Prostate gland (tissue), 2 donors: ENCODE data around the gene MAP9. TPM values are rescaled to one million over a fixed set of nuclear protein-coding genes. Genes with fewer than 3 reads are reported as not detected.

Experiments
- DNase-seq: peaks from one replicate; pipeline ENCODE4 v3.0.0-alpha.2; 2019; ENCODE audit warnings: low spot score
- H3K27ac ChIP-seq, 2 donors: fragments of 200-600 bp; sonication (generic); 2 replicates each; pipeline ENCODE4 v1.5.1; 2017 to 2019
- H3K27me3 ChIP-seq: fragments of 200-600 bp; sonication (generic); replicated peaks from 2 replicates; pipeline ENCODE4 v1.5.1; 2019; ENCODE audit not compliant: insufficient read depth
- H3K36me3 ChIP-seq, 2 donors: fragments of 200-600 bp; sonication (generic); 1 replicate in 1 of 2; 2 replicates in 1 of 2; pipeline versions ENCODE4 v1.5.1 to v1.8.1; 2017 to 2019
- H3K4me1 ChIP-seq: fragments of 200-600 bp; sonication (generic); replicated peaks from 2 replicates; pipeline ENCODE4 v1.5.1; 2019
- H3K4me3 ChIP-seq, 2 donors: fragments of 200-600 bp; sonication (generic); 2 replicates each; pipeline ENCODE4 v1.5.1; 2017 to 2019
- H3K9me3 ChIP-seq: fragments of 200-600 bp; sonication (generic); 2 replicates; pipeline ENCODE4 v1.5.1; 2017
- POLR2A ChIP-seq: fragments of 450-650 bp; IDR thresholded peaks from one replicate; pipeline ENCODE4 v1.6.1; 2016; ENCODE audit warnings: antibody characterized with exemption, mild to moderate bottlenecking
- POLR2AphosphoS5 ChIP-seq: sonication (generic); formaldehyde crosslinking; IDR thresholded peaks from one replicate; pipeline ENCODE4 v1.6.1; 2017; ENCODE audit warnings: antibody characterized with exemption
- WGBS: methylation state at CpG from one replicate; pipeline ENCODE4 v1.1.5; 2018; 5-methylcytosine and 5-hydroxymethylcytosine counted together
- intact Hi-C: fragments of 100-400 bp; cut with DNase I; formaldehyde crosslinking; loops from one replicate; pipeline ENCODE4 v1.14.2; 2022
- total RNA-seq, 2 donors: library from RNA; depleted of rRNA; stranded (reverse); fragments of >200 nt; gene quantifications; one replicate each; pipeline ENCODE4 v1.1.0, GENCODE V29; 2016
- TF ChIP-seq, protein P1 (sequence below), 4 experiments: fragments of 200-600 bp in 2 of 4; fragments of 450-650 bp in 2 of 4; sonication (generic) in 2 of 4; IDR thresholded peaks; 1 replicate in 3 of 4; 2 replicates in 1 of 4; pipeline ENCODE4 v1.5.1; 2016 to 2019; ENCODE audit warnings: antibody characterized with exemption in 4 of 4, mild to moderate bottlenecking in 2 of 4, moderate library complexity in 2 of 4

Gene MAP9
- total RNA-seq, 2 donors from 2014 or later: 15.8 to 17.9 TPM

DNA sequence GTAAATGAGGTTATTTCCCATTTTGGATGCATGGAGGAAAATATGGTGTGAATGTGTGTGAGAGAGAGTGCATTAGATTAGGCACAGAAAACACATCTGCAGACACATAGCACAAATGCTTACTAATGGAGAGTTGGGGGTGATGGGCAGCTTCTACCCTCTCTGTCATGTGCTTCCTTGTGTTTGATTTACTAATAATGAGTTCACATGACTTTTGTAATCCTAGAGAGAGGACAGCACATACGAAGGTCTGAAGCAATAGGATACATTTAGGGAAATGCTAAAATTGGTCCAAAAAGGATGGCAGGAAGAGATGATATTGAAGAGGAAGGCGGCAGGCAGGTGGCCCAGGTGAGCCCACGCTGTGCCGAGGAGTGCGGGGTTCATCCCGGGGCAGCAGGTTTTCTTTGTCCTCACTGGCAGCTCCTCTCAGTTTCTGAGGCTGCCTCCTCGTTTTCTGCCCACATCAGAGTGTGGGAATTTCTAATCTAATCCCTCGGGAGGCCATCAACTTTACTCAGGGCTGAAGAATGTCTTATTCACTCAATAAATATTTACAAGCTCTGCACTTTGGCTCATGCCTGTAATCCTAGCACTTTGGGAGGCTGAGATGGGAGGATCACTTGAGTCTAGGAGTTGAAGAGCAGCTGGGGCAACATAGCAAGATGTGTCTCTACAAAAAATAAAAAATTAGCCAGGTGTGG is 15.9 kb upstream of the MAP9 start:
- 56% methylated on average over 8 of the region's 8 CpGs for WGBS
- H3K4me1 ChIP-seq: no peaks in the 10 kb centered on the region
- H3K4me3 ChIP-seq: no peak overlapping the region
- H3K27me3 ChIP-seq: no peaks in the 10 kb centered on the region
- H3K9me3 ChIP-seq: no peaks in the 10 kb centered on the region
- intact Hi-C loops: no loop called here
- DNase-seq: no peak
- no peaks in the 10 kb centered on the region for H3K36me3 ChIP-seq
- no peak overlapping the region for H3K27ac ChIP-seq
- no peak for TF ChIP-seq POLR2AphosphoS5
- TF ChIP-seq POLR2A: no peak
- TF ChIP-seq, protein P1, sequence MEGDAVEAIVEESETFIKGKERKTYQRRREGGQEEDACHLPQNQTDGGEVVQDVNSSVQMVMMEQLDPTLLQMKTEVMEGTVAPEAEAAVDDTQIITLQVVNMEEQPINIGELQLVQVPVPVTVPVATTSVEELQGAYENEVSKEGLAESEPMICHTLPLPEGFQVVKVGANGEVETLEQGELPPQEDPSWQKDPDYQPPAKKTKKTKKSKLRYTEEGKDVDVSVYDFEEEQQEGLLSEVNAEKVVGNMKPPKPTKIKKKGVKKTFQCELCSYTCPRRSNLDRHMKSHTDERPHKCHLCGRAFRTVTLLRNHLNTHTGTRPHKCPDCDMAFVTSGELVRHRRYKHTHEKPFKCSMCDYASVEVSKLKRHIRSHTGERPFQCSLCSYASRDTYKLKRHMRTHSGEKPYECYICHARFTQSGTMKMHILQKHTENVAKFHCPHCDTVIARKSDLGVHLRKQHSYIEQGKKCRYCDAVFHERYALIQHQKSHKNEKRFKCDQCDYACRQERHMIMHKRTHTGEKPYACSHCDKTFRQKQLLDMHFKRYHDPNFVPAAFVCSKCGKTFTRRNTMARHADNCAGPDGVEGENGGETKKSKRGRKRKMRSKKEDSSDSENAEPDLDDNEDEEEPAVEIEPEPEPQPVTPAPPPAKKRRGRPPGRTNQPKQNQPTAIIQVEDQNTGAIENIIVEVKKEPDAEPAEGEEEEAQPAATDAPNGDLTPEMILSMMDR (IDR thresholded peaks at IDR 0.05): no peak

DNA sequence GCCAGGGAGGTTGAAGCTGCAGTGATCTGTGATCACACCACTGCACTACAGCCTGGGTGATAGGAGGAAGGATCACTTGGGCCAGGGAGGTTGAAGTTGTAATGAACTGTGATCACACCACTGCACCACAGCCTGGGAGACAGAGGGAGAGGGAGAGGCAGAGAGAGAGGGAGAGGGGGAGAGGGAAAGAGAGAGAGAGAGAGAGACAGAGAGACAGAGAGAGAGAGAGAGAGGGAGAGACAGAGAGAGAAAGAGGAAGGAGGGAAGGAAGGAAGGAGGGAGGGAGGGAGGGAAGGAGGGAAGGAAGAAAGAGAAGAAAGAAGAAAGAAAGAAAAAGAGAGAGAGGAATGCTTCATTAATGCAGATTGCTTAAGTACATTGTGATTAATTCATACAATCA is 15.2 kb upstream of the MAP9 start:
- no peak for DNase-seq
- no peaks in the 10 kb centered on the region for H3K4me1 ChIP-seq
- H3K9me3 ChIP-seq: no peaks in the 10 kb centered on the region
- intact Hi-C loops: no loop called here
- no peak for TF ChIP-seq POLR2AphosphoS5
- TF ChIP-seq, protein P1 (IDR thresholded peaks at IDR 0.05): no peak
- TF ChIP-seq POLR2A: no peak
- H3K27me3 ChIP-seq: no peaks in the 10 kb centered on the region
- H3K36me3 ChIP-seq: no peaks in the 10 kb centered on the region
- no peak overlapping the region for H3K4me3 ChIP-seq
- no peak overlapping the region for H3K27ac ChIP-seq

DNA sequence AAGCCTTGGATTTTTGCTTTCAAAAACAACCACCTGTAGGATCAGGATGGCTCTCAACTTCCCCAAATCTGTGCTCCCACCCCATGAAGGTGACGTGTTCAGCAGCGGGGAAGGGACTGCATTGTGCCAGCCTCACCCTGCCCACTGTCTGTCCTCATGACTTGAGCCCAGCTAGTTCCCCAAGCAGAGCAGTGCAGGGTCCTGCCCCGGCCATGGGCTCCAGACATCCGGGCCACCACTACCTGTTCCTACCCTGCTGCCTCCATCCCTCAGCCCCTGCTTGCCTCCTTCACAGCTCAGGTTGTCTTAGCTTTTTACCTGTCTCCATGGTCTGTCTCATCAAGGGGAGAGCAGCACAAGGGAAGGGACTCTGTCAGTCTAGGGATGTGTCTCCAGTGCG is 11.4 kb upstream of the MAP9 start:
- intact Hi-C loops: no loop called here
- Histone ChIP-seq H3K27me3 (no peaks in the 10 kb centered on the region), H3K27ac (no peak overlapping the region), H3K4me1 (no peaks in the 10 kb centered on the region), H3K36me3 (no peaks in the 10 kb centered on the region), H3K9me3 (no peaks in the 10 kb centered on the region), H3K4me3 (no peak overlapping the region)
- TF ChIP-seq, protein P1 (IDR thresholded peaks at IDR 0.05): no peak
- TF ChIP-seq POLR2A (no peak), POLR2AphosphoS5 (no peak)
- WGBS: 94% methylated on average over 5 of the region's 5 CpGs
- DNase-seq: no peak

DNA sequence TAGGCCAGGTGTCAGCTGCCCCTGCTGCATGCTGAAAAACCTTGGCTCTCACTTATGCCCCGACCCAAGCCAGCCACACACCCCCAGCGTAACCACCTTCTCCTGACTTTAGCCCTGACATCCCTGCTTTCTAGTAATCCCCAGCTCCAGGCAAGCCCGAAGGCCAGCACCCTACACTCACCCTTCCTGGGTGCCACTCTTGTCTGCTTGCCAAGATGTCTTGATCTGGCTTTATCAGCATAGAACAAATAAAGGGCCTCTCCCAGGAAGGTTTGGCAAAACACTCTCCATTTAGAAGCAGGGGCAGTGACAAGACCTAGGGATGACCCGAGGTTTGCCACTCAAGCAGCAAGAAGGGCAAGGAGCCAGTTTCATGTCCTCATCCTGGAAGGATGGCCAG is 6.8 kb upstream of the MAP9 start:
- WGBS: 65% methylated on average over 4 of the region's 4 CpGs
- no peaks in the 10 kb centered on the region for H3K4me1 ChIP-seq

More for the DNA sequence above, 6.8 kb upstream of the MAP9 start:
- Histone ChIP-seq H3K27me3 (no peaks in the 10 kb centered on the region), H3K9me3 (no peaks in the 10 kb centered on the region), H3K36me3 (no peaks in the 10 kb centered on the region), H3K27ac (no peak overlapping the region), H3K4me3 (no peak overlapping the region)
- intact Hi-C loops: no loop called here
- TF ChIP-seq POLR2AphosphoS5 (no peak), POLR2A (no peak)
- TF ChIP-seq, protein P1 (IDR thresholded peaks at IDR 0.05): no peak
- no peak for DNase-seq
